H9 (cell line): ENCODE measurements around the gene COL17A1. TPM values are rescaled to one million over a fixed set of nuclear protein-coding genes. Genes with fewer than 3 reads are reported as not detected.
A peak's percentile ranks its signal among the peaks of the same experiment; 100 is the strongest.

ENCODE experiments used
- DNase-seq: peaks from one replicate; pipeline ENCODE4 v3.0.0-alpha.2; 2017
- H2AFZ ChIP-seq: one replicate; pipeline ENCODE4 v1.6.1; 2013; ENCODE audit warnings: mild to moderate bottlenecking, low read length, control low read depth, moderate library complexity
- H2AK5ac ChIP-seq: 2 replicates; pipeline ENCODE4 v1.6.1; 2013; ENCODE audit warnings: low read length, control low read depth, mixed read lengths; ENCODE audit not compliant: insufficient read length
- H2BK120ac ChIP-seq: one replicate; pipeline ENCODE4 v1.6.1; 2013; ENCODE audit warnings: low read depth, mild to moderate bottlenecking, low read length, control low read depth, inconsistent platforms; ENCODE audit not compliant: poor library complexity, severe bottlenecking
- H2BK12ac ChIP-seq: 2 replicates; pipeline ENCODE4 v1.6.1; 2013; ENCODE audit warnings: low read length, control low read depth, mixed read lengths, low read depth; ENCODE audit not compliant: insufficient read length
- H2BK15ac ChIP-seq: 2 replicates; pipeline ENCODE4 v1.6.1; 2013; ENCODE audit warnings: low read depth, low read length, control low read depth
- H2BK20ac ChIP-seq: one replicate; pipeline ENCODE4 v1.6.1; 2013; ENCODE audit warnings: low read depth, mild to moderate bottlenecking, low read length, control low read depth, inconsistent platforms; ENCODE audit not compliant: poor library complexity, severe bottlenecking
- H2BK5ac ChIP-seq: 2 replicates; pipeline ENCODE4 v1.6.1; 2013; ENCODE audit warnings: low read length, control low read depth, mixed read lengths; ENCODE audit not compliant: insufficient read length
- H3K14ac ChIP-seq: 2 replicates; pipeline ENCODE4 v1.6.1; 2013; ENCODE audit warnings: low read length, control low read depth; ENCODE audit not compliant: insufficient read depth
- H3K18ac ChIP-seq: 2 replicates; pipeline ENCODE4 v1.6.1; 2013; ENCODE audit warnings: low read depth, mild to moderate bottlenecking, mixed read lengths, low read length, control low read depth; ENCODE audit not compliant: insufficient read length
- H3K23ac ChIP-seq: 2 replicates; pipeline ENCODE4 v1.6.1; 2013; ENCODE audit warnings: low read length, control low read depth, mixed read lengths, low read depth; ENCODE audit not compliant: insufficient read length
- H3K23me2 ChIP-seq: 2 replicates; pipeline ENCODE4 v1.6.1; 2013; ENCODE audit warnings: low read depth, mild to moderate bottlenecking, mixed read lengths, low read length, control low read depth; ENCODE audit not compliant: insufficient read length, poor library complexity, severe bottlenecking
- H3K27ac ChIP-seq: 2 replicates; pipeline ENCODE4 v1.5.1; 2013; ENCODE audit warnings: low read length, control low read depth, mixed read lengths, low read depth; ENCODE audit not compliant: insufficient read length
- H3K27me3 ChIP-seq: 2 replicates; pipeline ENCODE4 v1.6.1; 2013; ENCODE audit warnings: low read length, control low read depth, inconsistent platforms; ENCODE audit not compliant: insufficient read depth
- H3K4ac ChIP-seq: 2 replicates; pipeline ENCODE4 v1.6.1; 2013; ENCODE audit warnings: low read depth, mild to moderate bottlenecking, control low read depth, inconsistent platforms, low read length, moderate library complexity
- H3K4me1 ChIP-seq: 2 replicates; pipeline ENCODE4 v1.6.1; 2013; ENCODE audit warnings: low read length, control low read depth, inconsistent platforms; ENCODE audit not compliant: insufficient read depth
- H3K4me2 ChIP-seq: 2 replicates; pipeline ENCODE4 v1.6.1; 2013; ENCODE audit warnings: low read length, control low read depth, mixed read lengths; ENCODE audit not compliant: insufficient read length, insufficient read depth
- H3K56ac ChIP-seq: 2 replicates; pipeline ENCODE4 v1.6.1; 2013; ENCODE audit warnings: low read depth, mild to moderate bottlenecking, mixed read lengths, low read length, control low read depth; ENCODE audit not compliant: insufficient read length
- H3K79me1 ChIP-seq: 2 replicates; pipeline ENCODE4 v1.6.1; 2013; ENCODE audit warnings: low read depth, mild to moderate bottlenecking, moderate library complexity, low read length, control low read depth, inconsistent platforms; ENCODE audit not compliant: insufficient read depth, poor library complexity, severe bottlenecking
- H3K79me2 ChIP-seq: 2 replicates; pipeline ENCODE4 v1.6.1; 2013; ENCODE audit warnings: low read length, control low read depth, inconsistent platforms; ENCODE audit not compliant: insufficient read depth
- H3K9ac ChIP-seq: 2 replicates; pipeline ENCODE4 v1.6.1; 2013; ENCODE audit warnings: low read length, control low read depth, mixed read lengths; ENCODE audit not compliant: insufficient read length; ENCODE audit errors: extremely low read depth
- H3K9me3 ChIP-seq: one replicate; pipeline ENCODE4 v1.6.1; 2013; ENCODE audit warnings: low read depth, low read length, inconsistent platforms; ENCODE audit not compliant: control insufficient read depth
- H3T11ph ChIP-seq: one replicate; pipeline ENCODE4 v1.6.1; 2013; ENCODE audit warnings: mild to moderate bottlenecking, low read length, control low read depth, inconsistent platforms
- H4K20me1 ChIP-seq: one replicate; pipeline ENCODE4 v1.6.1; 2013; ENCODE audit not compliant: control insufficient read depth, insufficient read length, insufficient read depth
- H4K5ac ChIP-seq: 2 replicates; pipeline ENCODE4 v1.6.1; 2013; ENCODE audit warnings: low read depth, mild to moderate bottlenecking, mixed read lengths, low read length, control low read depth; ENCODE audit not compliant: insufficient read length
- H4K8ac ChIP-seq: replicated peaks from 2 replicates; pipeline ENCODE4 v1.6.1; 2013; ENCODE audit warnings: low read length, control low read depth, mixed read lengths, low read depth; ENCODE audit not compliant: insufficient read length
- H4K91ac ChIP-seq: 2 replicates; pipeline ENCODE4 v1.6.1; 2013; ENCODE audit warnings: low read depth, mild to moderate bottlenecking, moderate library complexity, mixed read lengths, low read length, control low read depth; ENCODE audit not compliant: insufficient read length
- H3K27ac Mint-ChIP-seq, 3 experiments: 2 replicates in 2 of 3; 3 replicates in 1 of 3; pipeline ENCODE4 v1.8.0; 2020 to 2021; ENCODE audit warnings: mixed read lengths in 3 of 3, mild to moderate bottlenecking in 1 of 3, moderate library complexity in 1 of 3
- H3K27me3 Mint-ChIP-seq: 2 replicates; pipeline ENCODE4 v1.8.0; 2021; ENCODE audit warnings: low read depth, mild to moderate bottlenecking, moderate library complexity, mixed read lengths
- H3K36me3 Mint-ChIP-seq, 3 experiments: 2 replicates in 2 of 3; 3 replicates in 1 of 3; pipeline ENCODE4 v1.8.0; 2020 to 2021; ENCODE audit warnings: low read depth in 3 of 3, mixed read lengths in 3 of 3; ENCODE audit not compliant: insufficient read depth in 1 of 3
- H3K4me1 Mint-ChIP-seq, 2 experiments: 2 replicates each; pipeline ENCODE4 v1.8.0; 2020; ENCODE audit warnings: mixed read lengths in 2 of 2
- H3K4me3 Mint-ChIP-seq, 2 experiments: 2 replicates in 1 of 2; 3 replicates in 1 of 2; pipeline ENCODE4 v1.8.0; 2020 to 2021; ENCODE audit warnings: mild to moderate bottlenecking in 2 of 2, mixed read lengths in 2 of 2, moderate library complexity in 1 of 2
- H3K9me3 Mint-ChIP-seq, 2 experiments: 2 replicates in 1 of 2; 3 replicates in 1 of 2; pipeline ENCODE4 v1.8.0; 2020; ENCODE audit warnings: mild to moderate bottlenecking in 2 of 2, mixed read lengths in 2 of 2, moderate library complexity in 1 of 2
- CTCF ChIP-seq: fragments of 200-600 bp; sonication (generic); conservative IDR thresholded peaks from 3 replicates; pipeline ENCODE4 v1.8.0; 2021; ENCODE audit warnings: antibody characterized with exemption, mild to moderate bottlenecking
- WGBS: extraction: QIAGEN DNeasy Blood & Tissue Kit; methylation state at CpG from one replicate; pipeline ENCODE4 v1.1.7; 2013; ENCODE audit warnings: missing lambda C conversion rate, low lambda C conversion rate, mixed read lengths; ENCODE audit not compliant: insufficient read length; ENCODE audit errors: extremely low coverage; 5-methylcytosine and 5-hydroxymethylcytosine counted together
- total RNA-seq: library from RNA; stranded (reverse); gene quantifications from 2 replicates; pipeline ENCODE4 v1.2.1, GENCODE V29; 2021

COL17A1 gene
- total RNA-seq, 1 experiment from 2014 or later, result 1.9 TPM

GRCh38 chr10:104056619-104057273 lies 28.9 kb downstream of the COL17A1 start:
- Histone ChIP-seq H3K79me2 (no peaks in the 10 kb centered on the region), H3K14ac (no peak overlapping the region), H3K9me3 (no peaks in the 10 kb centered on the region), H2AFZ (no peak overlapping the region), H2AK5ac (no peak overlapping the region), H2BK15ac (no peak overlapping the region), H4K20me1 (no peaks in the 10 kb centered on the region), H2BK12ac (no peak overlapping the region), H3K23me2 (no peaks in the 10 kb centered on the region), H3K79me1 (no peaks in the 10 kb centered on the region), H3K4me1 (peaks cover 10% of the 10 kb centered on the region; the same call in 1 of the 2 replicates), H3T11ph (no peak overlapping the region), H2BK5ac (no peak overlapping the region), H3K4me2 (no peak overlapping the region), H4K8ac (no peak overlapping the region), H2BK20ac (no peak overlapping the region), H3K27ac (no peak overlapping the region), H3K27me3 (no peaks in the 10 kb centered on the region; the same call in 1 of the 2 replicates), H4K5ac (no peak overlapping the region), H3K23ac (no peak overlapping the region), H3K9ac (no peak overlapping the region), H3K4ac (no peak overlapping the region), H4K91ac (no peak overlapping the region), H3K56ac (no peak overlapping the region), H2BK120ac (no peak overlapping the region), H3K18ac (no peak overlapping the region)
- TF ChIP-seq CTCF, result peak; percentile 49
- no CpG with 5 or more reads among the region's 14 CpGs for WGBS
- H3K36me3 Mint-ChIP-seq, result no peaks in the 10 kb centered on the region; a peak in 1 of 7 replicates
- no peak overlapping the region for H3K4me3 Mint-ChIP-seq
- DNase-seq, result peak; percentile 53
- no peaks in the 10 kb centered on the region for H3K9me3 Mint-ChIP-seq
- peak overlapping the region in 1 of 3 experiments; percentile 59; a peak in 3 of 7 replicates for H3K27ac Mint-ChIP-seq
- peaks cover 3% of the 10 kb centered on the region for H3K27me3 Mint-ChIP-seq
- peaks cover 40 to 46% of the 10 kb centered on the region in 2 experiments for H3K4me1 Mint-ChIP-seq
